ENCODE results near the gene AIPL1.

AIPL1 gene

GRCh38 chr17:6398955-6399354 is 36.0 kb downstream of the AIPL1 start:
- H3K27me3 ChIP-seq (replicated peaks; ENCODE audit: control insufficient read depth, insufficient read depth, low read length): peaks cover 26% of the 10 kb centered on the region
- no peaks in the 10 kb centered on the region for H3K36me3 ChIP-seq (ENCODE audit: control insufficient read depth, insufficient read depth, low read length, severe bottlenecking)
- no peak for DNase-seq (ENCODE audit: low read depth)
- H3K4me3 ChIP-seq (ENCODE audit: low read length): no peak overlapping the region
- peaks cover 13% of the 10 kb centered on the region for H3K9me3 ChIP-seq (ENCODE audit: control insufficient read depth, low read length)
- no peaks in the 10 kb centered on the region for H3K4me1 ChIP-seq (ENCODE audit: control insufficient read depth, insufficient read depth, low read length)
- H3K9ac ChIP-seq (ENCODE audit: low read length): no peak overlapping the region

- Histone ChIP-seq H3K4me1 (ENCODE audit: control insufficient read depth, insufficient read depth, low read length) (no peaks in the 10 kb centered on the region), H3K27me3 (replicated peaks; ENCODE audit: control insufficient read depth, insufficient read depth, low read length) (peaks cover 19% of the 10 kb centered on the region), H3K9me3 (ENCODE audit: control insufficient read depth, low read length) (peaks cover 7% of the 10 kb centered on the region), H3K9ac (ENCODE audit: low read length) (no peak overlapping the region), H3K4me3 (ENCODE audit: low read length) (no peak overlapping the region), H3K36me3 (ENCODE audit: control insufficient read depth, insufficient read depth, low read length, severe bottlenecking) (no peaks in the 10 kb centered on the region)
- DNase-seq (ENCODE audit: low read depth): no peak
Observed at GRCh38 chr17:6394055-6394606, 40.8 kb downstream of the AIPL1 start.

- no peak overlapping the region for H3K9ac ChIP-seq (ENCODE audit: low read length)
- H3K36me3 ChIP-seq (ENCODE audit: control insufficient read depth, insufficient read depth, low read length, severe bottlenecking): no peaks in the 10 kb centered on the region
- peaks cover 3% of the 10 kb centered on the region for H3K9me3 ChIP-seq (ENCODE audit: control insufficient read depth, low read length)
- no peak overlapping the region for H3K4me3 ChIP-seq (ENCODE audit: low read length)
- peaks cover 19% of the 10 kb centered on the region for H3K27me3 ChIP-seq (replicated peaks; ENCODE audit: control insufficient read depth, insufficient read depth, low read length)
- H3K4me1 ChIP-seq (ENCODE audit: control insufficient read depth, insufficient read depth, low read length): no peaks in the 10 kb centered on the region
- no peak for DNase-seq (ENCODE audit: low read depth)
Observed at GRCh38 chr17:6393351-6393952, 41.5 kb downstream of the AIPL1 start.

- no peak overlapping the region for H3K4me3 ChIP-seq (ENCODE audit: low read length)
- H3K9me3 ChIP-seq (ENCODE audit: control insufficient read depth, low read length): no peaks in the 10 kb centered on the region
- no peaks in the 10 kb centered on the region for H3K36me3 ChIP-seq (ENCODE audit: control insufficient read depth, insufficient read depth, low read length, severe bottlenecking)
- H3K4me1 ChIP-seq (ENCODE audit: control insufficient read depth, insufficient read depth, low read length): no peaks in the 10 kb centered on the region
- no peak overlapping the region for H3K9ac ChIP-seq (ENCODE audit: low read length)
- no peak for DNase-seq (ENCODE audit: low read depth)
- peaks cover 19% of the 10 kb centered on the region for H3K27me3 ChIP-seq (replicated peaks; ENCODE audit: control insufficient read depth, insufficient read depth, low read length)
Observed at GRCh38 chr17:6392609-6393350, 42.1 kb downstream of the AIPL1 start.

GRCh38 chr17:6388416-6388815 is 46.5 kb downstream of the AIPL1 start:
- H3K36me3 ChIP-seq (ENCODE audit: control insufficient read depth, insufficient read depth, low read length, severe bottlenecking): no peaks in the 10 kb centered on the region
- no peaks in the 10 kb centered on the region for H3K4me1 ChIP-seq (ENCODE audit: control insufficient read depth, insufficient read depth, low read length)
- H3K9me3 ChIP-seq (ENCODE audit: control insufficient read depth, low read length): no peaks in the 10 kb centered on the region
- no peak overlapping the region for H3K9ac ChIP-seq (ENCODE audit: low read length)
- DNase-seq (ENCODE audit: low read depth): no peak
- H3K27me3 ChIP-seq (replicated peaks; ENCODE audit: control insufficient read depth, insufficient read depth, low read length): peaks cover 6% of the 10 kb centered on the region
- H3K4me3 ChIP-seq (ENCODE audit: low read length): no peak overlapping the region

GRCh38 chr17:6387858-6388257 is 47.1 kb downstream of the AIPL1 start:
- peaks cover 3% of the 10 kb centered on the region for H3K27me3 ChIP-seq (replicated peaks; ENCODE audit: control insufficient read depth, insufficient read depth, low read length)

GRCh38 chr17:6387442-6387841 is 47.5 kb downstream of the AIPL1 start:
- no peak overlapping the region for H3K9ac ChIP-seq (ENCODE audit: low read length)
- H3K4me1 ChIP-seq (ENCODE audit: control insufficient read depth, insufficient read depth, low read length): no peaks in the 10 kb centered on the region
- no peaks in the 10 kb centered on the region for H3K36me3 ChIP-seq (ENCODE audit: control insufficient read depth, insufficient read depth, low read length, severe bottlenecking)
- H3K27me3 ChIP-seq (replicated peaks; ENCODE audit: control insufficient read depth, insufficient read depth, low read length): no peaks in the 10 kb centered on the region
- no peak for DNase-seq (ENCODE audit: low read depth)
- no peaks in the 10 kb centered on the region for H3K9me3 ChIP-seq (ENCODE audit: control insufficient read depth, low read length)
- no peak overlapping the region for H3K4me3 ChIP-seq (ENCODE audit: low read length)

More at GRCh38 chr17:6387858-6388257, 47.1 kb downstream of the AIPL1 start:
- no peaks in the 10 kb centered on the region for H3K4me1 ChIP-seq (ENCODE audit: control insufficient read depth, insufficient read depth, low read length)
- no peak overlapping the region for H3K4me3 ChIP-seq (ENCODE audit: low read length)
- H3K36me3 ChIP-seq (ENCODE audit: control insufficient read depth, insufficient read depth, low read length, severe bottlenecking): no peaks in the 10 kb centered on the region
- no peak overlapping the region for H3K9ac ChIP-seq (ENCODE audit: low read length)
- no peaks in the 10 kb centered on the region for H3K9me3 ChIP-seq (ENCODE audit: control insufficient read depth, low read length)
- no peak for DNase-seq (ENCODE audit: low read depth)

- H3K4me3 ChIP-seq (ENCODE audit: low read length): no peak overlapping the region
- no peaks in the 10 kb centered on the region for H3K27me3 ChIP-seq (replicated peaks; ENCODE audit: control insufficient read depth, insufficient read depth, low read length)
- H3K4me1 ChIP-seq (ENCODE audit: control insufficient read depth, insufficient read depth, low read length): no peaks in the 10 kb centered on the region
- no peaks in the 10 kb centered on the region for H3K9me3 ChIP-seq (ENCODE audit: control insufficient read depth, low read length)
- DNase-seq (ENCODE audit: low read depth): no peak
- no peaks in the 10 kb centered on the region for H3K36me3 ChIP-seq (ENCODE audit: control insufficient read depth, insufficient read depth, low read length, severe bottlenecking)
- no peak overlapping the region for H3K9ac ChIP-seq (ENCODE audit: low read length)
Observed at GRCh38 chr17:6386041-6386630, 48.8 kb downstream of the AIPL1 start.

- Histone ChIP-seq H3K9ac (ENCODE audit: low read length) (no peak overlapping the region), H3K4me1 (ENCODE audit: control insufficient read depth, insufficient read depth, low read length) (no peaks in the 10 kb centered on the region), H3K4me3 (ENCODE audit: low read length) (no peak overlapping the region), H3K36me3 (ENCODE audit: control insufficient read depth, insufficient read depth, low read length, severe bottlenecking) (no peaks in the 10 kb centered on the region), H3K9me3 (ENCODE audit: control insufficient read depth, low read length) (no peaks in the 10 kb centered on the region), H3K27me3 (replicated peaks; ENCODE audit: control insufficient read depth, insufficient read depth, low read length) (no peaks in the 10 kb centered on the region)
- no peak for DNase-seq (ENCODE audit: low read depth)
Observed at GRCh38 chr17:6384481-6384880, 50.4 kb downstream of the AIPL1 start.

GRCh38 chr17:6381526-6382465 is 53.1 kb downstream of the AIPL1 start:
- Histone ChIP-seq H3K9ac (ENCODE audit: low read length) (no peak overlapping the region), H3K27me3 (replicated peaks; ENCODE audit: control insufficient read depth, insufficient read depth, low read length) (no peaks in the 10 kb centered on the region), H3K36me3 (ENCODE audit: control insufficient read depth, insufficient read depth, low read length, severe bottlenecking) (no peaks in the 10 kb centered on the region), H3K4me1 (ENCODE audit: control insufficient read depth, insufficient read depth, low read length) (no peaks in the 10 kb centered on the region), H3K4me3 (ENCODE audit: low read length) (no peak overlapping the region), H3K9me3 (ENCODE audit: control insufficient read depth, low read length) (peaks cover 10% of the 10 kb centered on the region)
- no peak for DNase-seq (ENCODE audit: low read depth)
